Non-pigmented ciliary epithelial cell (primary cell): ENCODE measurements around the gene S100P.
"Not testable (repeated sequence)": the region's sequence is repeated elsewhere in the genome, so short reads cannot be mapped to it uniquely, and the experiment has no call there.

Source experiments
- DNase-seq: peaks from one replicate; pipeline ENCODE4 v3.0.0-alpha.2; 2010; ENCODE audit warnings: low read depth

The S100P gene

GRCh38 chr4:6724421-6725111, 30.9 kb downstream of the S100P start:
- no peak for DNase-seq

- DNase-seq: not testable (repeated sequence)
Measured at GRCh38 chr4:6725427-6725961, 31.8 kb downstream of the S100P start.

- no peak for DNase-seq
Measured at GRCh38 chr4:6727081-6727942, 33.6 kb downstream of the S100P start.

GRCh38 chr4:6727943-6728250, 34.2 kb downstream of the S100P start:
- no peak for DNase-seq

- no peak for DNase-seq
Measured at GRCh38 chr4:6728320-6729029, 34.8 kb downstream of the S100P start.

GRCh38 chr4:6730603-6731317, 37.1 kb downstream of the S100P start:
- DNase-seq: no peak

- DNase-seq: no peak
Measured at GRCh38 chr4:6731318-6731675, 37.6 kb downstream of the S100P start.

GRCh38 chr4:6731780-6732179, 38.1 kb downstream of the S100P start:
- DNase-seq: no peak

- DNase-seq: peak; percentile 67
Measured at GRCh38 chr4:6732441-6733357, 39.0 kb downstream of the S100P start.

GRCh38 chr4:6733358-6734164, 39.9 kb downstream of the S100P start:
- DNase-seq: no peak

GRCh38 chr4:6734165-6734786, 40.6 kb downstream of the S100P start:
- DNase-seq: no peak

- no peak for DNase-seq
Measured at GRCh38 chr4:6739920-6740319, 46.2 kb downstream of the S100P start.

- no peak for DNase-seq
Measured at GRCh38 chr4:6740347-6740746, 46.7 kb downstream of the S100P start.

GRCh38 chr4:6742507-6742906, 48.8 kb downstream of the S100P start:
- no peak for DNase-seq

GRCh38 chr4:6742989-6743388, 49.3 kb downstream of the S100P start:
- DNase-seq: no peak
